Measurements from ENCODE around the gene C3orf20.

- no peak for TF ChIP-seq EZH2 (IDR thresholded peaks at IDR 0.05; ENCODE audit: low read length, unreplicated experiment)
- TF ChIP-seq CTCF (conservative IDR thresholded peaks at IDR 0.05; ENCODE audit: low read depth, low read length), result no peak
- TF ChIP-seq EZH2phosphoT487 (IDR thresholded peaks at IDR 0.05; ENCODE audit: borderline replicate concordance, low read length), result no peak
Observed at GRCh38 chr3:14674841-14675240, at the start of gene C3orf20.

Measured in PC-3 (cell line).